ENCODE measurements around the gene DUSP2. TPM values are rescaled to one million over a fixed set of nuclear protein-coding genes. Genes with fewer than 3 reads are reported as not detected.

DUSP2 gene, protein sequence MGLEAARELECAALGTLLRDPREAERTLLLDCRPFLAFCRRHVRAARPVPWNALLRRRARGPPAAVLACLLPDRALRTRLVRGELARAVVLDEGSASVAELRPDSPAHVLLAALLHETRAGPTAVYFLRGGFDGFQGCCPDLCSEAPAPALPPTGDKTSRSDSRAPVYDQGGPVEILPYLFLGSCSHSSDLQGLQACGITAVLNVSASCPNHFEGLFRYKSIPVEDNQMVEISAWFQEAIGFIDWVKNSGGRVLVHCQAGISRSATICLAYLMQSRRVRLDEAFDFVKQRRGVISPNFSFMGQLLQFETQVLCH
- polyA plus RNA-seq (2011; rRNA removed) (0.94 and 1.0 TPM in 2 replicates), polyA minus RNA-seq (2011; rRNA and poly(A)+ RNA removed) (1.2 and 1.5 TPM in 2 replicates)

DNA sequence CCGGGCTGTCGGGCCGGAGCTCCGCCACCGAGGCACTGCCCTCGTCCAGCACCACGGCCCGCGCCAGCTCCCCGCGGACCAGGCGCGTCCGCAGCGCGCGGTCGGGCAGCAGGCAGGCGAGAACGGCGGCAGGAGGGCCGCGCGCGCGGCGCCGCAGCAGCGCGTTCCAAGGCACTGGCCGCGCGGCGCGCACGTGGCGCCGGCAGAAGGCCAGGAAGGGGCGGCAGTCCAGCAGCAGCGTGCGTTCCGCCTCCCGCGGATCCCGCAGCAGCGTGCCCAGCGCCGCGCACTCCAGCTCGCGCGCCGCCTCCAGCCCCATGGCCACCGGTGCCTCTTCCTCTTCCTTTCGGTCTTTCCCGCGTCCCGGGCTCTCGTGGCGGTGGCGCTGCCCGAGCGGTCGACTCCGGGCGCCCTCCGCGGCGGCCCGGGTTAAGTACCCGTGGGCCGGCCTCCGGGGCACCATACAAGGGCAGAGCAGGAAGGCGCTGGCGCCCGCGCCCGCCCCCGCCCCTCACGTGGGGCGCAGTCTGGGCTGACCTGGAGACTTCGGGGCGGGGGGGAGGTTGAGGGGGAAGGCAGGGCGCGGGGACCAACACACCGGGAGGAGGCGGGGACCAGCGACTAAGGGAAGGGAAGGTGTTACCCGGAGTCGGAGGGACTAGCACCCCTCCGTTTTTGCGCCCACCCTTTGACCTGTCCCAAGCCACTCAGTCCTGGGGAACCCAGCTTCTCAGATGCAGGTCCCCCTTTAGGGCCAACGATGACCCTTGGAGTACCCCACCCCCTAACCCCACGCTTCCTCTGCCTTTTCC lies at the start of gene DUSP2:
Gene DUSP2 (minus strand): TSS at position 405 of the 812 bp plus-strand sequence. CDS start 86 bp downstream, at position 319.
- Histone ChIP-seq H3K4me3 (ENCODE audit: low read depth, low read length) (peak within 1 kb of the TSS; percentile 63), H3K27ac (ENCODE audit: low read depth, low read length) (no peak within 1 kb of the TSS), H3K9me3 (ENCODE audit: control insufficient read depth, insufficient read depth, low read length) (no peaks in the 10 kb centered on the region; the same call in 1 of the 2 replicates), H3K27me3 (ENCODE audit: control insufficient read depth, insufficient read depth, low read length) (no peaks in the 10 kb centered on the region)
- ChIA-PET POLR2A (no interaction called here), CTCF (interaction anchor here (1.4 kb wide), 1 partner anchor 29 kb away, joined by 3 read pairs; no protein-coding TSS in a partner anchor)
- TF ChIP-seq, protein P1, sequence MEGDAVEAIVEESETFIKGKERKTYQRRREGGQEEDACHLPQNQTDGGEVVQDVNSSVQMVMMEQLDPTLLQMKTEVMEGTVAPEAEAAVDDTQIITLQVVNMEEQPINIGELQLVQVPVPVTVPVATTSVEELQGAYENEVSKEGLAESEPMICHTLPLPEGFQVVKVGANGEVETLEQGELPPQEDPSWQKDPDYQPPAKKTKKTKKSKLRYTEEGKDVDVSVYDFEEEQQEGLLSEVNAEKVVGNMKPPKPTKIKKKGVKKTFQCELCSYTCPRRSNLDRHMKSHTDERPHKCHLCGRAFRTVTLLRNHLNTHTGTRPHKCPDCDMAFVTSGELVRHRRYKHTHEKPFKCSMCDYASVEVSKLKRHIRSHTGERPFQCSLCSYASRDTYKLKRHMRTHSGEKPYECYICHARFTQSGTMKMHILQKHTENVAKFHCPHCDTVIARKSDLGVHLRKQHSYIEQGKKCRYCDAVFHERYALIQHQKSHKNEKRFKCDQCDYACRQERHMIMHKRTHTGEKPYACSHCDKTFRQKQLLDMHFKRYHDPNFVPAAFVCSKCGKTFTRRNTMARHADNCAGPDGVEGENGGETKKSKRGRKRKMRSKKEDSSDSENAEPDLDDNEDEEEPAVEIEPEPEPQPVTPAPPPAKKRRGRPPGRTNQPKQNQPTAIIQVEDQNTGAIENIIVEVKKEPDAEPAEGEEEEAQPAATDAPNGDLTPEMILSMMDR (IDR thresholded peaks at IDR 0.05; ENCODE audit: low read depth, low read length), result no peak
- no peak for DNase-seq (ENCODE audit: low read depth, low spot score)

DNA sequence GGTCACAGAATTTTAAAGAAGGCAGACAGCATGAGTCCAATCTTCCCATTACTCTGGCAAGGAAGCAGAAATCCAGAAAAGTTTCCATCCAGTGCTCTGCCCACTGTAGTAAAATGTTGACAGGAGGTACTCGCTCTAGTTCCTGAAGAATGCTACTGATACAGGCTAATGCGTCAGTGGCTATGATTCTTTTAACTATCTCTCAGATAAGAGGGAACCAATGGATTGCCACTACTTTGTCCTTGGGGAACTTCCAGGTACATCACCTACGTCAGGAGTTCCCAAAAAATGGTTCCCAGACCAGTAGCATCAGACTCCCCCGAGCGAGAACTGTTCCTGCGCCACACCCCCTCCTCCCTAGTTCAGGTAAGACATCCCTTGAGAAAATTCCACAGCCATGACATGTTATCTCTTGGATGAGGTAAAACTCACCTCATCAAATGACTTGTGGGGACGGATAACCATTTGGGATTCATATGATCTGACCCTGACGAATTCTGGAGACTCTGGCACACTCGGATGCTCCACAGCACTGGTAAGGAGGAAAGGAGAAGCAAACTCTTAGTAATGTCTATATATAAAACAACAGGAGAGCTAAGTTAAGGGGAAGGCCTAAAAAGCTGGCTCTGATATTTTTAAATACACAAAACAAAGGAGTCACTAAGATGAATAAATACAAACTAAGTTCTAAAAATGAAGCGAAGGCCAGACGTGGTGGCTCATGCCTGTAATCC lies 46.9 kb upstream of the DUSP2 start:
- no peak for DNase-seq (ENCODE audit: low read depth, low spot score)
- Histone ChIP-seq H3K27ac (ENCODE audit: low read depth, low read length) (no peak overlapping the region), H3K4me3 (ENCODE audit: low read depth, low read length) (no peak overlapping the region), H3K27me3 (ENCODE audit: control insufficient read depth, insufficient read depth, low read length) (no peaks in the 10 kb centered on the region), H3K9me3 (ENCODE audit: control insufficient read depth, insufficient read depth, low read length) (no peaks in the 10 kb centered on the region)
- CTCF ChIA-PET, result interaction anchor here (0.9 to 3.0 kb wide), 2 partner anchors 17 to 18 kb away, joined by 5 to 15 read pairs; no protein-coding TSS in a partner anchor
- TF ChIP-seq, protein P1 (IDR thresholded peaks at IDR 0.05; ENCODE audit: low read depth, low read length), result no peak
- POLR2A ChIA-PET, result no interaction called here

DNA sequence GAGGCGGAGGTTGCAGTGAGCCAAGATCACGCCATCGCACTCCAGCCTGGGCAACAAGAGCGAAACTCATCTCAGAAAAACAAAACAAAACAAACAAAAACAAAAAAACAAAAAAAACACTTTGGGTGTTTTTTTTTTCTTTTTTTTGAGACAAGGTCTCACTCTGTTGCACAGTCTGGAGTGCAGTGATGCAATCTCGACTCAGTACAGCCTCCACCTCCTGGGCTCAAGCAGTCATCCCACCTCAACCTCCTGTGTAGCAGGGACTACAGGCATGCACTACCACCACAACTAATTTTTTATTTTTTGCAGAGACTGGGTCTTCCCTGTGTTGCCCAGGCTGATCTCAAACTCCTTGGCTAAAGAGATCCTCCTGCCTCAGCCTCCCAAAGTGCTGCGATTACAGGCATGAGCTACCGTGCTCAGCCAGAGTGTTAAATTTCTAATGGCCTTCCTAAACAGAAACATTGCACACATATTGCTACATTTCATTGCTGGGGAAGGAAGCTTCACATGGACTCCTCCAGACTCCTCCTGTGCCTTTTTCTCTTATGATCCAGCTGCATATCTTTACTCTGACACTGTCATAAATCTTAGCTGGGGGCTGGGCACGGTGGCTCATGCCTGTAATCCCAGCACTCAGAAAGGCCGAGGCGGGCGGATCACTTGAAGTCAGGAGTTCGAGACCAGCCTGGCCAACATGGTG lies 43.7 kb upstream of the DUSP2 start:
- POLR2A ChIA-PET, result no interaction called here
- TF ChIP-seq, protein P1 (IDR thresholded peaks at IDR 0.05; ENCODE audit: low read depth, low read length), result no peak
- CTCF ChIA-PET, result interaction anchor here (3.0 to 4.8 kb wide), 2 partner anchors 14 kb away, joined by 15 to 27 read pairs; no protein-coding TSS in a partner anchor
- DNase-seq (ENCODE audit: low read depth, low spot score), result no peak
- H3K4me3 ChIP-seq (ENCODE audit: low read depth, low read length), result no peak overlapping the region
- H3K9me3 ChIP-seq (ENCODE audit: control insufficient read depth, insufficient read depth, low read length), result no peaks in the 10 kb centered on the region
- H3K27ac ChIP-seq (ENCODE audit: low read depth, low read length), result no peak overlapping the region
- H3K27me3 ChIP-seq (ENCODE audit: control insufficient read depth, insufficient read depth, low read length), result no peaks in the 10 kb centered on the region

DNA sequence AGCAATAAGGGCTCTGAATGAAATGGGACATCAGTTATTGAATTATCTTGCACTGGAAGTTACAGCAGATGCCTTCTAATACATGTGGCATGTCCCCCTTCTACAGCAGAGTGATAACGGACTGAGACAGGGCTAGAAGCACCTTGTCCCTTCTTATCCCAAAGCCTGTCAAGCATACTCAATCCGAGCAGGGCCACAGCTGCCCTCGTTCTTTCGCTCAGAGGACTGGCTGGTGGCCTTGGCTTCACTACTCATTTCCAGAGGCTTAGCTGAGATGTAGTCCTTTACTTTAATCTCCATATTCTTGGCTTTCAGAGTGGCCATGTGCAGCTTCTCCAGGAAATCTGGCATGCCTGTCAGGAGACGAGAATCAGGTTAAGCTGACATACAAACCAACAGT lies 41.3 kb upstream of the DUSP2 start:
- ChIA-PET CTCF (interaction anchor here (1.6 to 4.8 kb wide), 2 partner anchors 11 to 194 kb away, joined by 3 to 27 read pairs; no protein-coding TSS in a partner anchor), POLR2A (interaction anchor here (0.7 kb wide), 1 partner anchor 124 kb away, joined by 3 read pairs; no protein-coding TSS in a partner anchor)
- DNase-seq (ENCODE audit: low read depth, low spot score), result no peak
- Histone ChIP-seq H3K27ac (ENCODE audit: low read depth, low read length) (no peak overlapping the region), H3K4me3 (ENCODE audit: low read depth, low read length) (no peak overlapping the region), H3K27me3 (ENCODE audit: control insufficient read depth, insufficient read depth, low read length) (no peaks in the 10 kb centered on the region), H3K9me3 (ENCODE audit: control insufficient read depth, insufficient read depth, low read length) (no peaks in the 10 kb centered on the region)
- TF ChIP-seq, protein P1 (IDR thresholded peaks at IDR 0.05; ENCODE audit: low read depth, low read length), result no peak
